HPDE6-E6E7 (cell line): ENCODE results near the gene SBF2.
"Not testable (repeated sequence)": the region's sequence is repeated elsewhere in the genome, so short reads cannot be mapped to it uniquely, and the experiment has no call there.

Experiments
- DNase-seq: peaks from one replicate; pipeline ENCODE4 v3.0.0; 2011; ENCODE audit warnings: missing footprints; ENCODE audit errors: extremely low spot score

SBF2 gene

DNA sequence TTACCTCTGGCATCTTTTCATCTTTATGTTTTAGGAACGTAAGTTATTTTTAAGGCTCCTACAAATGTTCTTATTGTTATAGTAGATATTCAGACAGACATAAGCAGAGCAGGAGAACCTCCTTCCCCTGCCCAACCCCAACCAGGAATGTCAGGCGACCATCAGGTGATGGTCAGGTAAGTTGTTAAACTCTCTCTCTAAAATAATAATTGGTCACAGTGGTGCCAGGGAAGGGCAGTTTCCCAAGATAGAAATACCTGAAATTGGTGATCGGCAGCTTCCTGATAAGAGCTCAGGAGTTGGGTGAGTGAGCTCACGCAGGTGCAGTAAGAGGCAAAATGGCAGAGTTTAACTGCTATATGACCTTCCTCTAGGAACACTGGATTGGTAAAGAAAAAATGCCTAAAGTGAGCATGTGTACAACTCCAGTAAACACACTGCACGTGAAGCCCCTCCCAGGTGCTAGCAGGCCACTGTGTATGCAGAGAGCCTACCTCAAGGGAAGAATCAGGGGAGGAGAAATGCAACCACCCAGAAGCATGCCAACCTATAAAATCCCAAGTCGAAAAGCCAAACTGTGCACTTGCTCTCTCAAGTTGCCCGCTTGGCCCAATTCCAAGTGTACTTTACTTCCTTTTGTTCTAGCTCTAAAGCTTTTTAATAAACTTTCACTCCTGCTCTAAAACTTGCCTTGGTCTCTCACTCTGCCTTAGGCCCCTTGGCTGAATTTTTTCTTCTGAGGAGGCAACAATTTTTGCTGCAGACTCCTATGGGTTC lies 273.9 kb downstream of the SBF2 start:
- DNase-seq = no peak

GRCh38 chr11:10017911-10018310 lies 276.1 kb downstream of the SBF2 start:
- DNase-seq = no peak

- no peak for DNase-seq
Observed at GRCh38 chr11:10017050-10017449, 277.0 kb downstream of the SBF2 start.

- no peak for DNase-seq
Observed at GRCh38 chr11:10012068-10012467, 282.0 kb downstream of the SBF2 start.

- no peak for DNase-seq
Observed at GRCh38 chr11:10005955-10006525, 288.0 kb downstream of the SBF2 start.

DNA sequence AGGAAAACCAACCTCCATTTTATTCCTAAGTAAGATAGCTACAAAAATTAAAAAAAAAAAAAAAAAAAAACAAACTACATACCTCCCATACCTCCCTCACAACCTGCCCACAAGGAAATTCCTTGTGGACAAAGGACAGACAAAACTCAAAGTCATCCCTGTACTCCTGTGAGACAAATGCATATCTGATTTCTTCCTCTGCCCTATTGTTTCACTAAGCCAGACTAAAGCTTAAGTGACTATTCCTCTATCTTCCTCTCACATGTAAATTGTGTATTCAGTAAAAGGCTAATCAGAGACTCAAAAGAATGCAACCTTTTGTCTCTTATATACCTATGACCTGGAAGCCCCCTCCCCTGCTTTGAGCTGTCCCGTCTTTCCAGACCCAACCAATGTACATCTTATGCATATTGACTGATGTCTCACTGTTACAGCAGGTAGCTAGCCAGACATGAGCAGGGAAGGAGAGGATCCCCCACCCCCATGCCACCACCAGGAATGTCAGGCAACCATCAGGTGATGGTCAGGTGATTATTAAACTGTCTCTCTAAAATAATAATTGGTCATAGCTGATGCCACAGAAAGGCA lies 289.4 kb downstream of the SBF2 start:
- no peak for DNase-seq

DNA sequence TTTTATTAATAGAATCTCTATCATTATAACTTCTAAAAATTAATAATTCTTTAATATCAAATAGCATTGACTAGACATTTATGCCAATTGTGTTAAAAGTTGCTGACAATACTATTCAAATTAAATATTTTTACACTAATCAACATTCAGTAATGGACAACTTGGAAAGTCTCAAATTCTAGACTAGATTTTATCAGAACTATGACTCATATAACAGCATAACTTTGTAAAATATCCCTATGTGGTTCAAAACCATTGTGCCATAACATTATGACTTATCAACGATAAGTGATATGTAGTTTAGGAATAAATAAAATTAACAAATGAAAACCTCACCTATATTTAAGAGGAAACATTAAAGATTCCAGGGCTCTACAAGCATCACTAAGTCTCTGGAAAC lies 291.8 kb downstream of the SBF2 start:
- DNase-seq = no peak

GRCh38 chr11:9992306-9992705 lies 301.7 kb downstream of the SBF2 start:
- no peak for DNase-seq

DNA sequence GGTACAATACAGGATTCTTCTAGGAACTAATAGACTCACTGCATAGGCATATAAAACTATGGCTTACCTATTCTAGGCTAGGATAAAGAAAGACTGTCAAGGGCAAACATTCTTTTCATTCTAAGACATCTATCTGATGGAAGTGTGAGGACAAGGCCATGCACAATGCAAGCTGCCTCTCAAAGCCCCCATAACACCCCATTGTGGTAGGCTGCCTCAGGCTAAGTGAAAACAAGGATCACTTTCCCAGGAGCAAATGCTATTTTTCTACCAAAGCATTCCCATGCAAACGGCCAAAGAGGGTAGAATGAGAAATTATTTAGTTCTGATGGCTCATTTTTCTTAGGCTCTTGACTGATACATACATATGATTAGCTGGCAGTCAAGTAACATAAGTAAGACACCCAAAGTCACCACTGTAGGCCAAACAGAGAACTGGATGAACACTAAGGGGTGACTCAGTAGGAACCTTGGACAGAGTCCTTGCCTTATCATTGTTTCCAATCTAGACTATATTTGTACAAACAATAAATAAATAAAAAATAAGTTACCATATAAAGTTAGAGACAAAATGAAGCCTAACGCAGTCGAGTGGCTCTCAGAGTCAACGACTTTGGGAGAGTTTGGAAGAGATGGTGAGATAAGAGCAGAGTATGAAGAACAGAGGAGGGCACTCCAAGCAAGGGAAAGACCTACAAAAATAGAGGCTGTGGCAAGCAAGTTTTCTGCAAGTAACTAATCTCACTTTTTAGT lies 303.6 kb downstream of the SBF2 start:
- DNase-seq = no peak

GRCh38 chr11:9987303-9987702 lies 306.7 kb downstream of the SBF2 start:
- DNase-seq = not testable (repeated sequence)

DNA sequence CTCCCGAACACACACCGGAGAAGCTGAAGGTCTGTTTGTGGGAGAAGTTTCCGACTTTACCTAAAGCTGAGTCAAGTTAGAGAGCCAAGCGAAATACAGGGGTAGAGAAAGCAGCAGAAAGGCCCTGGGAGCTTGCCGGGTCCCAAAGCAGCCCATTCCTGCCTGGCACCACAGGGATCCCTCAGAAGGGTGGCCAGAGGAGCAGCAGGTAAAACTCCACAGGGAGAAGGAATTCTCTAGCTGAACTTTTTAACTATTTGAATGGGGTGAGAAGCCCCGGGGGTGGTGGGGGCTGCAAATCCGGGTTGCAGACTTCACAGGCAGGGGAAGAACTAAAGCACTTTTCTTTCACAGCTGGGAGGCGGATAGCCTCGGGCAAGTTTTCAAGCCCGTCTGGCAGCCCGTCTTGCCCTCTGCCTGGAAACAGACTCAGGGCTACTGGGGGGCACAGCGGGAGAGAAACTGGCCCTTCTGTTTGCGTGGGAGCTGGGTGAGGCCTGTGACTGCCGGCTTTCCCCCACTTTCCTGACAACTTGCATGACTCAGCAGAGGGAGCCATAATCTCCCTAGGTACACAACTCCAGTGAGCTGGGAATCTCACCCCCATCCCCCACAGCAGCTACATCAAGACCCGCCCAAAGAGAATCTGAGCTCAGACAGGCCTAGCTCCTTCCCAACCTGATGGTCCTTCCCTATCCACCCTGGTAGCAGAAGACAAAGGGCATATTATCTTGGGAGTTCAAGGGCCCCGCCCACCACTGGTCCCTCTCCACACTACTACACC lies 311.0 kb downstream of the SBF2 start:
- no peak for DNase-seq

- DNase-seq = peak; percentile 9
Observed at GRCh38 chr11:9982127-9982795, 311.8 kb downstream of the SBF2 start.

DNA sequence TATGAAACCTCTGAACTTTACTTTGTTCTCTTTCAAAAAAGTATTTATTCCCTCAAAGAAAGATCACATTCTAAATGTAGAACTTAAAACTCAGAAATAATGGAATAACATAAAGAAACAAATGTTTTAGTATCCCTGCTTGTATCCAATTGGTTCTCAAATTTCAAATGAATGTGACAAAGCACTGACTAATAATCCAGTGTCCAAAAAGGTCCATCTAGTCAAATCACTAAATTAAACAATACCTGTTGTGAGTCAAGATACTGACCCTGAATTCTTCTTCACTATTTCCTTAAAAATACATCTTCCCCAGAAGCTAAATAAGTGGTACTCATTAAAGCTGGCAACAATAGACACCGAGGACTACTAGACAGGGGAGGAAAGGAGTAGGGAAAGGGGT lies 313.1 kb downstream of the SBF2 start:
- no peak for DNase-seq

DNA sequence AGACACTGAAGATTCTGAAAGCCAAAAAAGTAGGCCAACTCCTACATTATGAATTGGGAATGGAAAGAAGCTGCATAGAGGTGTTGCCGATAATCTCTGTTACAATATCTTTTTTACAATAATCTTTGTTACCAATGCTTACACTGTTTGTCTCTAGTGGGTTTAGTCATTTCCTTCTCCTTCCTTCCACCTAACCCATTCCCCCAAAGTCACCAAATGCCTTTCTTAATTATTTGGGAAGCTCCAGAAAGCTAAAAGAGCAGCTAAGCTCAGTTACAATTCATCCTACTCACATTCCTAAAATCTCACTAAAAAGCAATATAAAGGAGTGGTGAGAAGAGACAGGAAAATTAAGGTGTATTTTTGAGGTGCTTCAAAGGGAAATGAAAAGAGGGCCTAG lies 316.5 kb downstream of the SBF2 start:
- no peak for DNase-seq

GRCh38 chr11:9974375-9974774 lies 319.6 kb downstream of the SBF2 start:
- DNase-seq = no peak

DNA sequence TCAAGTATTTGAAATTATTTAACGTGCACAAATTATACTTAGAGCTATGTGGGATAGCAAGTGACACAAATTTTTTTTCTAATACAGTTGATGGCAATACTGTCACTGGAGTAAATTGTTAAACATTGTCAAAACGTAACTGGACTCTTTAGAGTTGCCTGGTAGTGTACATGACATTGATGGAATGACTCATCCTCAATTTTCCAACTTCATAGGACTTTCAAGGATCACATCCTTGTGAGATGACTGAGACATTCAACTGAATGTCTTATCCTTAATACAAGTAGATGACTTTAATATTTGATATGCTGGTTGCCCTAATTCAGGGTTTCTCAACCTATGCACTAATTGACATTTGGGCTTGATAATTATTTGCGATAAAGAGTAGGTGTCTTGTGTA lies 320.1 kb downstream of the SBF2 start:
- DNase-seq = no peak

DNA sequence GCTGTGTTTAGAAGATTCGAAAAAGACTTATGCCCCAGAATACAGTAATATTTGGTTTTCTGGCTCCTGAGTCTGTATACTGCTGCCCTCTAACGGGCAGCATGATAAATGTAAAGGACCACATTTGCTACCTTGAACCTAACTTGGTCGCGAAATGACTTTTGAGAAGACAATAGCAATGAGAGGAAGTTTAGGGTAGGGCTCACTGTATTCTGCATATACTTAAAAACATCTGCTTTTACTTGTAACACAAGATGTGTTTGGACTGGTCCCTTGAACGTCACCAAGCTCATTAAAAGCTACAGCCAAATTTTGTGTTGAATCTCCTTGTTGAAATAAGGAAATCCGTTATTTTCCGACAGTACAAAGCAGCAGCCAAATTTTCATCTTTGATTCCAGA lies 321.0 kb downstream of the SBF2 start:
- peak; percentile 9 for DNase-seq

- DNase-seq = no peak
Observed at GRCh38 chr11:9971894-9972293, 322.1 kb downstream of the SBF2 start.

- DNase-seq = no peak
Observed at GRCh38 chr11:9969068-9969467, 325.0 kb downstream of the SBF2 start.

DNA sequence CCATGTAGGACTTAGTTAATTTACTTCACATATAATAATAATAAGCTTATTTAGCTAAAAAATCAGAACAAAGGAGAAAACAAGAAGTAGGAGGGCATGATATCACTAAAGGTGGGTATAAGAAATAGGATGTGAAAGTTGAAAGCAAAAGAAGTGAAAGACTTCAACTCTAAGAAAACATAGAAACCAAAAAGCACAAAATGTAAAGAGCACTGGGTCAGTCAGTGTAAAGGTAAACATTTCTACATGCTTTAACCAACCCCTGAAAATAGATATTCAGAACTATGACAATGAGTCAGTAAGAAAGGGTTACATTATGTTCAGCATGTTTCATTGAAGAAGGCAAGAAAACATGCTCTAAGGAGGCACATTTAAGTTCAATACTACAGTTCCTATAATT lies 331.3 kb downstream of the SBF2 start:
- no peak for DNase-seq

DNA sequence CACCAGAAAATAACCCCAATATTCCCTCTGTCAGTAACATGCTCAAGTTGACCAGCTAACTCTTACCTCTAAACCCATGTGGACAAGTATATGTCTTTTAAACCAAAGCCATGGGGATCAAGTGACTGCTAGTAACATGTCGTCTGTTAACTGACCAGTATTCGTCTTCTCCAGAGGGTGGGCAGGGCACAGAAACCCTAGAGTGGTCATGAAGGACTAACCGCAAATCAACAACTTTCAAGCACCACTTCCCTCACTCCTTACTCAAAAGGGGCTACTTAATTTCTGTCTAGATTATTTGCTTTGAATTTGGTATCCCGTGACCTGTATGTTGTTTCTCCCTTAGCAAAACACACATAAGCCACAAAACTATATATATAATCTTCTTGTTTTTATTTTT lies 336.9 kb downstream of the SBF2 start:
- no peak for DNase-seq
